ENCODE data around the gene NUDT19. TPM values are rescaled to one million over a fixed set of nuclear protein-coding genes. Genes with fewer than 3 reads are reported as not detected.
"Not testable (repeated sequence)": the region's sequence is repeated elsewhere in the genome, so short reads cannot be mapped to it uniquely, and the experiment has no call there.

Gene NUDT19
- total and polyA plus RNA-seq, 7 donors = 6.1 to 10.7 (median 6.7) TPM

DNA sequence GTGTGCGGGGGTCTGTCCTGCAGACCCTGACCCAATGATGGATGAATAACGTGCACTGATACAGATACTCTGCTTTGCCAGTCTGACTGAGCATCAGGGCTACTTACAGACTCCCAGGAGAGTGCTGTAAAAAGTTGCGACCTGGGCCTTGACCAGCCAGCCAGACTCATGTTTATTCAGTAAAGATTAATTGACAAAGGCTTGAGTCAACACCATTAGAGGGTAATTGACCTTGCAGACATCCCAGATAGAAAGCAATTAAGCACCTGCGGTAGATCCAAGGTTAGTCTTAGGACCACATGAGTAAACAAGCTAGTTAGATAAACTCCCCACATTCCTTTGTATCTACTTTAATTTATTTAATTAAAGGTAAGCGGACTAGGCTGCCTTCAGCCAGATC is 10.4 kb downstream of the NUDT19 start:
- H3K27me3 ChIP-seq = no peaks in the 10 kb centered on the region
- H3K9me3 ChIP-seq = peaks cover 3 to 11% (median 8%) of the 10 kb centered on the region in 4 donors
- intact Hi-C loops (cut with DNase I) = no loop called here
- TF ChIP-seq POLR2A (IDR thresholded peaks at IDR 0.05) = no peak
- TF ChIP-seq, protein P1, sequence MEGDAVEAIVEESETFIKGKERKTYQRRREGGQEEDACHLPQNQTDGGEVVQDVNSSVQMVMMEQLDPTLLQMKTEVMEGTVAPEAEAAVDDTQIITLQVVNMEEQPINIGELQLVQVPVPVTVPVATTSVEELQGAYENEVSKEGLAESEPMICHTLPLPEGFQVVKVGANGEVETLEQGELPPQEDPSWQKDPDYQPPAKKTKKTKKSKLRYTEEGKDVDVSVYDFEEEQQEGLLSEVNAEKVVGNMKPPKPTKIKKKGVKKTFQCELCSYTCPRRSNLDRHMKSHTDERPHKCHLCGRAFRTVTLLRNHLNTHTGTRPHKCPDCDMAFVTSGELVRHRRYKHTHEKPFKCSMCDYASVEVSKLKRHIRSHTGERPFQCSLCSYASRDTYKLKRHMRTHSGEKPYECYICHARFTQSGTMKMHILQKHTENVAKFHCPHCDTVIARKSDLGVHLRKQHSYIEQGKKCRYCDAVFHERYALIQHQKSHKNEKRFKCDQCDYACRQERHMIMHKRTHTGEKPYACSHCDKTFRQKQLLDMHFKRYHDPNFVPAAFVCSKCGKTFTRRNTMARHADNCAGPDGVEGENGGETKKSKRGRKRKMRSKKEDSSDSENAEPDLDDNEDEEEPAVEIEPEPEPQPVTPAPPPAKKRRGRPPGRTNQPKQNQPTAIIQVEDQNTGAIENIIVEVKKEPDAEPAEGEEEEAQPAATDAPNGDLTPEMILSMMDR (IDR thresholded peaks at IDR 0.05) = no peak
- 36 to 74% methylated on average over 5 of the region's 5 CpGs for WGBS, 2 donors
- H3K4me3 ChIP-seq = no peak overlapping the region
- no peak overlapping the region for H3K27ac ChIP-seq
- peaks cover 0 to 46% (median 8%) of the 10 kb centered on the region in 4 donors for H3K36me3 ChIP-seq
- H3K4me1 ChIP-seq = peaks cover 0 to 13% (median 0%) of the 10 kb centered on the region in 4 donors
- DNase-seq = no peak

- Histone ChIP-seq H3K9me3 (peaks cover 3 to 11% (median 8%) of the 10 kb centered on the region in 4 donors), H3K36me3 (peaks cover 0 to 35% (median 3%) of the 10 kb centered on the region in 4 donors), H3K4me1 (peaks cover 0 to 13% (median 0%) of the 10 kb centered on the region in 4 donors)
- H3K27ac ChIP-seq; intact Hi-C loops (cut with DNase I); DNase-seq; H3K4me3 ChIP-seq; H3K27me3 ChIP-seq: not testable (repeated sequence)
- WGBS, 2 donors = 96 to 100% methylated on average over 2 of the region's 2 CpGs
Measured at GRCh38 chr19:32704006-32704405, 12.4 kb downstream of the NUDT19 start.

DNA sequence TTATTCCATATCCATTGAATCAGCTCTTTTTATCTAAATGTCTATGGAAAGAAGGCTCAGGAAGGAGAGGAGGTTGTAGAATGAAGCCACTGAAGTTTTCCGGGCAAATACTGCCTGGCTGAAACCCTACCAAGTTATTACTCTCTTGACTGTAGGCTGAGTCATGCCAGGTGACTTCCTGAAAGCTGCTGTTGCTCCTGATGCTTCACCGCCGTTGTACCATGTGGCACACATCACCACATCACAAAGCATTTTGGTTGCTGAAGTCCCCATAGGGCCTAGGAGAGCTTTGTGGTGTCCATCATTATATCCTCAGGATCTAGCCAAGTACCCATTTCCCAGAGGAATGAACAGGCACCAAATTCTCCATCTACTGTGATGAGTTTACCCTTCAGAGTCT is 16.8 kb downstream of the NUDT19 start:
- Histone ChIP-seq H3K36me3 (peaks cover 0 to 61% (median 6%) of the 10 kb centered on the region in 4 donors), H3K27me3 (no peaks in the 10 kb centered on the region), H3K4me3 (no peak overlapping the region), H3K4me1 (no peaks in the 10 kb centered on the region), H3K9me3 (peaks cover 3 to 10% (median 8%) of the 10 kb centered on the region in 4 donors), H3K27ac (no peak overlapping the region)
- no peak for DNase-seq
- 55 to 80% methylated on average over 3 of the region's 3 CpGs for WGBS, 2 donors
- intact Hi-C loops (cut with DNase I) = no loop called here
- TF ChIP-seq POLR2A (IDR thresholded peaks at IDR 0.05) (no peak), EP300 (IDR thresholded peaks at IDR 0.05) (no peak), POLR2AphosphoS5 (IDR thresholded peaks at IDR 0.05) (no peak)
- TF ChIP-seq, protein P1 (IDR thresholded peaks at IDR 0.05) = no peak

- Histone ChIP-seq H3K4me1 (no peaks in the 10 kb centered on the region), H3K27ac (no peak overlapping the region), H3K4me3 (no peak overlapping the region), H3K36me3 (peaks cover 0 to 64% (median 6%) of the 10 kb centered on the region in 4 donors), H3K27me3 (no peaks in the 10 kb centered on the region), H3K9me3 (peaks cover 0 to 4% (median 4%) of the 10 kb centered on the region in 4 donors)
- WGBS, 2 donors = 92 to 93% methylated on average over 5 of the region's 5 CpGs
- intact Hi-C loops (cut with DNase I) = no loop called here
- no peak for TF ChIP-seq EP300 (IDR thresholded peaks at IDR 0.05)
- TF ChIP-seq, protein P1 (IDR thresholded peaks at IDR 0.05) = no peak
- no peak for TF ChIP-seq POLR2AphosphoS5 (IDR thresholded peaks at IDR 0.05)
- no peak for TF ChIP-seq POLR2A (IDR thresholded peaks at IDR 0.05)
- DNase-seq = no peak
Measured at GRCh38 chr19:32709032-32709431, 17.4 kb downstream of the NUDT19 start.

GRCh38 chr19:32711747-32712146 is 20.1 kb downstream of the NUDT19 start:
- WGBS, 2 donors = 92 to 95% methylated on average over 6 of the region's 6 CpGs
- DNase-seq = no peak
- H3K9me3 ChIP-seq = no peaks in the 10 kb centered on the region
- no peak overlapping the region for H3K27ac ChIP-seq
- no peak for TF ChIP-seq POLR2AphosphoS5 (IDR thresholded peaks at IDR 0.05)
- peaks cover 3 to 60% (median 4%) of the 10 kb centered on the region in 4 donors for H3K36me3 ChIP-seq
- H3K27me3 ChIP-seq = no peaks in the 10 kb centered on the region
- no peaks in the 10 kb centered on the region for H3K4me1 ChIP-seq
- H3K4me3 ChIP-seq = no peak overlapping the region
- intact Hi-C loops (cut with DNase I) = no loop called here

- H3K4me1 ChIP-seq; H3K4me3 ChIP-seq; intact Hi-C loops (cut with DNase I); H3K27me3 ChIP-seq; H3K9me3 ChIP-seq; H3K27ac ChIP-seq; DNase-seq: not testable (repeated sequence)
- 97% methylated on average over 7 of the region's 7 CpGs for WGBS, 2 donors
- peaks cover 0 to 40% (median 4%) of the 10 kb centered on the region in 4 donors for H3K36me3 ChIP-seq
Measured at GRCh38 chr19:32716203-32716602, 24.6 kb downstream of the NUDT19 start.
